CD4-positive, alpha-beta T cell (primary cell): ENCODE data around the gene ERVH48-1. TPM values are rescaled to one million over a fixed set of nuclear protein-coding genes. Genes with fewer than 3 reads are reported as not detected.
"Not testable (repeated sequence)": the region's sequence is repeated elsewhere in the genome, so short reads cannot be mapped to it uniquely, and the experiment has no call there.

ENCODE experiments used
- ATAC-seq: fragments of 200-7000 bp; cut with Tn5 transposase; one replicate; pipeline ENCODE4 v1.10.0; 2022; ENCODE audit warnings: mild to moderate bottlenecking; ENCODE audit not compliant: poor library complexity
- CTCF ChIA-PET: fragments of 350-600 bp; sonication (Branson Sonifier 250); formaldehyde crosslinking; loops from one replicate; lab custom pipeline; 2021; ENCODE audit warnings: antibody characterized with exemption, inconsistent platforms; lab: Charles Lee
- POLR2A ChIA-PET: fragments of 350-600 bp; sonication (Branson Sonifier 250); formaldehyde crosslinking; loops from one replicate; lab custom pipeline; 2021; ENCODE audit warnings: antibody characterized with exemption, inconsistent platforms; lab: Charles Lee
- DNase-seq, 14 experiments: peaks; one replicate each; pipeline ENCODE4 v3.0.0-alpha.2; 2013 to 2020; ENCODE audit warnings: mixed read lengths in 2 of 14
- H3K27ac ChIP-seq, 2 donors: one replicate each; pipeline versions ENCODE4 v1.5.1 to v1.7.0; 2013; ENCODE audit warnings: low read length in 2 of 2, low read depth in 1 of 2, mild to moderate bottlenecking in 1 of 2
- H3K27me3 ChIP-seq, 2 experiments: 1 replicate in 1 of 2; 2 replicates in 1 of 2; pipeline versions ENCODE4 v1.6.1 to v1.7.0; 2013; ENCODE audit warnings: low read length in 2 of 2, control low read depth in 1 of 2, mild to moderate bottlenecking in 1 of 2, moderate library complexity in 1 of 2; ENCODE audit not compliant: insufficient read depth in 2 of 2, control insufficient read depth in 1 of 2
- H3K36me3 ChIP-seq: one replicate; pipeline ENCODE4 v1.6.1; 2013; ENCODE audit warnings: low read length, control low read depth; ENCODE audit not compliant: insufficient read depth
- H3K4me1 ChIP-seq: one replicate; pipeline ENCODE4 v1.6.1; 2013; ENCODE audit warnings: low read length, control low read depth; ENCODE audit not compliant: insufficient read depth
- H3K4me3 ChIP-seq: one replicate; pipeline ENCODE4 v1.5.1; 2013; ENCODE audit warnings: mild to moderate bottlenecking, low read length, moderate library complexity
- H3K9me3 ChIP-seq, 2 experiments: 1 replicate in 1 of 2; 2 replicates in 1 of 2; pipeline versions ENCODE4 v1.6.1 to v1.7.0; 2013; ENCODE audit warnings: low read length in 2 of 2, mild to moderate bottlenecking in 2 of 2, control low read depth in 1 of 2, moderate library complexity in 1 of 2; ENCODE audit not compliant: control insufficient read depth in 1 of 2, insufficient read depth in 1 of 2
- H3K27ac Mint-ChIP-seq: one replicate; pipeline ENCODE4 v1.8.0; 2020; ENCODE audit warnings: mixed read lengths
- H3K27me3 Mint-ChIP-seq: one replicate; pipeline ENCODE4 v1.8.0; 2021; ENCODE audit warnings: mixed read lengths
- H3K36me3 Mint-ChIP-seq: one replicate; pipeline ENCODE4 v1.8.0; 2021; ENCODE audit warnings: low read depth, mixed read lengths
- H3K4me1 Mint-ChIP-seq: one replicate; pipeline ENCODE4 v1.8.0; 2021; ENCODE audit warnings: low read depth, mixed read lengths
- H3K4me3 Mint-ChIP-seq: one replicate; pipeline ENCODE4 v1.8.0; 2020; ENCODE audit warnings: mild to moderate bottlenecking, mixed read lengths
- H3K9me3 Mint-ChIP-seq: one replicate; pipeline ENCODE4 v1.8.0; 2020; ENCODE audit warnings: mixed read lengths
- intact Hi-C, 2 experiments: fragments of 100-400 bp; cut with DNase I in 1 of 2; cut with micrococcal nuclease in 1 of 2; formaldehyde crosslinking; loops; one replicate each; pipeline versions ENCODE4 v1.15.1 to v1.9.0; 2023 to 2025; cut with DNase I, micrococcal nuclease
- total RNA-seq, 174 experiments: library from RNA in 2 of 174; stranded (reverse) in 2 of 174; gene quantifications; one replicate each; pipeline ENCODE4 v1.2.3 and lab custom pipeline; 2021 to 2026
- TF ChIP-seq, protein P1 (sequence below): fragments of 200-600 bp; IDR thresholded peaks from one replicate; pipeline ENCODE4 v1.8.0; 2022; ENCODE audit warnings: antibody characterized with exemption, mild to moderate bottlenecking

The ERVH48-1 gene
- total RNA-seq, 2 experiments from 2014 or later: 1.1 to 1.4 TPM

DNA sequence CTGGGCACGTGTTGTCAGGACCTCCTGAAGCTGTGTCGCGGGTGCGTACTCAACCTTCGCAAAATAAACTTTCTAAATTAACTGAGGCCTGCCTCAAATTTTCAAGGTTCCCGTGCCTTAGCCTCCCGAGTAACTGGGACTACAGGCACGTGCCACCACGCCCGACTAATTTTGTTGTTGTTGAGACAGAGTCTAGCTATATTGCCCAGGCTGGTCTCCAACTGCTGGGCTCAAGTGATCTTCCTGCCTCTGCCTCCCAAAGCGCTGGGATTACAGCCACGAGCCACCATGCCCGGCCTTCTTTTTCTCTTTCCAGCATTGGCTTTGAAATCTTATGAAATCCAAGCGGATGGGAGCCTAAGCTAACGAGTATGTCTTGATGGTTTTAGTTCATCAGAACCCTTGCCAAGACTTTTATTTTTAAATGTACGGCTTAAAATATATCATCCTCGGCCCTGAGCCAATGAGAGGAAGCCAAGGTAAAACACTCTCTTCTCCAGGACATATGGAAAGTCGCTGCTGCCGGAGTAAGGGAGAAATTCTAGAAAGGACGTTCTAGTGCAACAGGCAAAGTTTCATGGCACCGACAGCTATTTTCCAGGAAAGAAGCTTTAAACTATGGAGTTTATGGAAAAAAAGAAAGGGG, 12.7 kb upstream of the ERVH48-1 start:
- H3K27ac Mint-ChIP-seq: no peak overlapping the region
- ChIA-PET CTCF (no interaction called here), POLR2A (no interaction called here)
- H3K27me3 ChIP-seq: no peaks in the 10 kb centered on the region
- TF ChIP-seq, protein P1, sequence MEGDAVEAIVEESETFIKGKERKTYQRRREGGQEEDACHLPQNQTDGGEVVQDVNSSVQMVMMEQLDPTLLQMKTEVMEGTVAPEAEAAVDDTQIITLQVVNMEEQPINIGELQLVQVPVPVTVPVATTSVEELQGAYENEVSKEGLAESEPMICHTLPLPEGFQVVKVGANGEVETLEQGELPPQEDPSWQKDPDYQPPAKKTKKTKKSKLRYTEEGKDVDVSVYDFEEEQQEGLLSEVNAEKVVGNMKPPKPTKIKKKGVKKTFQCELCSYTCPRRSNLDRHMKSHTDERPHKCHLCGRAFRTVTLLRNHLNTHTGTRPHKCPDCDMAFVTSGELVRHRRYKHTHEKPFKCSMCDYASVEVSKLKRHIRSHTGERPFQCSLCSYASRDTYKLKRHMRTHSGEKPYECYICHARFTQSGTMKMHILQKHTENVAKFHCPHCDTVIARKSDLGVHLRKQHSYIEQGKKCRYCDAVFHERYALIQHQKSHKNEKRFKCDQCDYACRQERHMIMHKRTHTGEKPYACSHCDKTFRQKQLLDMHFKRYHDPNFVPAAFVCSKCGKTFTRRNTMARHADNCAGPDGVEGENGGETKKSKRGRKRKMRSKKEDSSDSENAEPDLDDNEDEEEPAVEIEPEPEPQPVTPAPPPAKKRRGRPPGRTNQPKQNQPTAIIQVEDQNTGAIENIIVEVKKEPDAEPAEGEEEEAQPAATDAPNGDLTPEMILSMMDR: no peak
- no peaks in the 10 kb centered on the region for H3K9me3 Mint-ChIP-seq
- no peak overlapping the region for H3K4me3 Mint-ChIP-seq
- H3K36me3 Mint-ChIP-seq: no peaks in the 10 kb centered on the region
- H3K9me3 ChIP-seq: no peaks in the 10 kb centered on the region
- no peak overlapping the region for H3K4me3 ChIP-seq
- no peaks in the 10 kb centered on the region for H3K27me3 Mint-ChIP-seq
- H3K36me3 ChIP-seq: no peaks in the 10 kb centered on the region
- DNase-seq (no peak), ATAC-seq (no peak)
- H3K4me1 Mint-ChIP-seq: no peaks in the 10 kb centered on the region
- no peak overlapping the region for H3K27ac ChIP-seq
- no peaks in the 10 kb centered on the region for H3K4me1 ChIP-seq
- intact Hi-C loops: no loop called here

DNA sequence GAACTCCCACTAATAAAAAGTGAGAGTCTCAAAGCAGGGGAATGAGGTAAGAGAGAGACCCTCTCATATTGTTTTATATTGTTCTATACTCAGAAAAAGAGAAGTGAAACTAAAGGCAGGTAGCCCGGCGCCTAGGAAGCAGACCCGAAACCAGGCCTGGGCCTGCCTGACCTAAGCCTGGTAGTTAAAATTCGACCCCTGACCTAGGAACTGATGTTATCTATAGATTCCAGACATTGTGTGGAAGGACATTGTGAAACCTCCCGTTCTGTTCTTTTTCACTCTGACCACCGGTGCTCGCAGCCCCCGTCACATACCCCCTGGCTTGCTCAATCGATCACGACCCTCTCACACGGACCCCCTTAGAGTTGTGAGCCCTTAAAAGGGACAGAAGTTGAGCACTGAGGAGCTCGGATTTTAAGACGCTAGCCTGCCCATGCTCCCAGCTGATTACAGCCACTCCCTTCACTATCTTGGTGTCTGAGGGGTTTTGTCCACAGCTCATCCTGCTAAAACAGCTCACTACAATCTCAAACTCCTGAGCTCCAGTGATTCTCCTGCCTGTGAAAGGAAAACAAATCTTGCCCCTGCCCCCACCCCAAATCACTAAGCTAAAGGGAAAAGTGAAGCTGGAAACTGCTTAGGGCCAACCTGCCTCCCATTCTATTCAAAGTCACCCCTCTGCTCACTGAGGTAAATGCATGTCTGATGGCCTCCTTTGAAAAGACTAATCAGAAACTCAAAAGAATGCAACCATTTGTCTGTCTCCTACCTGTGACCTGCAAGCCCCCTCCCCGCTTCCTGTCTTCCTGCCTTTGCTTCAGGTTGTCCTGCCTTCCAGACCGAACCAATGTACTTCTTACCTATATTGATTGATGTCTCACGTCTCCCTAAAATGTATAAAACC, 11.9 kb upstream of the ERVH48-1 start:
- H3K9me3 ChIP-seq, H3K36me3 Mint-ChIP-seq, H3K27me3 ChIP-seq, H3K36me3 ChIP-seq, DNase-seq, intact Hi-C loops, H3K27me3 Mint-ChIP-seq, POLR2A ChIA-PET, H3K4me3 Mint-ChIP-seq, H3K27ac Mint-ChIP-seq, H3K4me1 Mint-ChIP-seq, H3K4me3 ChIP-seq, H3K4me1 ChIP-seq, CTCF ChIA-PET, H3K9me3 Mint-ChIP-seq, H3K27ac ChIP-seq, ATAC-seq: not testable (repeated sequence)

DNA sequence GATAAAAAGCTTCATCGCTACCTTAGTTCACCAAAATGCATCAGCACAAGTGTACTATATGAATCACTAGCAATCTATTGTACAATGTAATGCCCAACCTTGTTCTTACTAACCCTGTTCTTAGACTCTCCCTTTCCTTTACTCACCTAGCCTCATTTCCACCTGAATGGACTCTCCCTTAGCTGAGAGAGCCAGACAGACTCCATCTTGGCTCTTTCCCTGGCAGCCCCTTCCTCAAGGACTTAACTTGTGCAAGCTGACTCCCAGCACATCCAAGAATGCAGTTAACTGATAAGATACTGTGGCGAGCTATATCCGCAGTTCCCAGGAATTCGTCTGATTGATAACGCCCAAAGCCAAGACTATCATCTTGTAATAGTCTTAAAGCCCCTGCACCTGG, 10.9 kb upstream of the ERVH48-1 start:
- H3K27ac ChIP-seq, intact Hi-C loops, H3K27me3 Mint-ChIP-seq, POLR2A ChIA-PET, DNase-seq, H3K27me3 ChIP-seq, ATAC-seq, H3K9me3 ChIP-seq, H3K36me3 Mint-ChIP-seq, CTCF ChIA-PET, H3K4me3 ChIP-seq, H3K9me3 Mint-ChIP-seq, H3K4me1 Mint-ChIP-seq, H3K27ac Mint-ChIP-seq, H3K36me3 ChIP-seq, H3K4me1 ChIP-seq, H3K4me3 Mint-ChIP-seq: not testable (repeated sequence)

DNA sequence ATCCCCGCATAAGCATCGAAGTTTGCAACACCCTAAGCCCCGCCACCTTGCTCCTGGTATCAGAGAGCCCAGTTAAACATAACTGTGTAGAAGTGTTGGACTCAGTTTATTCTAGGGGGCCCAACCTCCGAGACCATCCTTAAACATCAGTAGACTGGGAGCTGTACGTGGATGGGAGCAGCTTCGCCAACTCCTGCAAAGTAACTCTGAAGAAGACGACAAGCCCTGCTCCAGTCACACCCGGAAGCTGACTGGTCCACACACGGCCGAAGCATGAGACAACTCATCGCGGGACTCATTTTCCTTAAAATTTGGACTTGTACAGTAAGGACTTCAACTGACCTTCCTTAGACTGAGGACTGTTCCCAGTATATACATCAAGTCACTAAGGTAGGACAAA, 8.5 kb upstream of the ERVH48-1 start:
- H3K36me3 Mint-ChIP-seq, DNase-seq, ATAC-seq, H3K27me3 ChIP-seq, H3K4me1 Mint-ChIP-seq, H3K4me3 ChIP-seq, H3K4me1 ChIP-seq, intact Hi-C loops, H3K27ac Mint-ChIP-seq, H3K27ac ChIP-seq, CTCF ChIA-PET, H3K4me3 Mint-ChIP-seq, H3K9me3 Mint-ChIP-seq, H3K36me3 ChIP-seq, H3K27me3 Mint-ChIP-seq, H3K9me3 ChIP-seq: not testable (repeated sequence)
- POLR2A ChIA-PET: interaction anchor here (0.6 kb wide), 1 partner anchor 13 kb away, joined by 3 read pairs; no protein-coding TSS in a partner anchor

DNA sequence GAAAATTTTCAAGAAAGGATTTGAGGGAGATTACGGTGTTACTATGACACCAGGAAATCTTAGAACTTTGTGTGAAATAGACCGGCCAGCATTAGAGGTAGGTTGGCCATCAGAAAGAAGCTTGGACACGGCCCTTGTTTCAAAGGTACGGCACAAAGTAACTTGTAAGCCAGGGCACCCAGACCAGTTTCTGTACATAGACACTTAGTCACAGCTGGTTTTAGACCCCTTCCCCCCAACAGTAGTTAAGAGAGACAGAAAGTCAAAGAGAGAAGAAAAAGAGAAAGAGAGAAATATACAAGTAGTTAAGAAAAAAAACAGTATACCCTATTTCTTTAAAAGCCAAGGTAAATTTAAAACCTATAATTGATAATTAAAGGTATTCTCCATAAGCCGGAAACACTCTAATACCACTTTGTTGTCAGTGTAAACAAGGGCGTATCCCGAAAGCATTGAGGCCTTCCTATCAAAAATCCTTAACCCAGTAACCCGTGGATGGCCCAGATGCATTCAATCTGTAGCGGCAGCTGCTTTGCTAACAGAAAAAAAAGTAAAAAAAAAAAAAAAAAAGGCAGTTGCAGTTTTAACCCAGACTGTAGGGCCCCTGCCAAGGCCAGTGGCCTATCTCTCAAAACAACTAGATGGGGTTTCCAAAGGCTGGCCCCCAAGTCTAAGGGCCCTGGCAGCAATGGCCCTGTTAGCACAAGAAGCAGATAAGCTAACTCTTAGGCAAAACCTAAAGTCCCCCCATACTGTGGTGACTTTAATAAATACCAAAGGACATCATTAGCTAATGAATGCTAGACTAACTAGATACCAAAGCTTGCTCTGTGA, 7.9 kb upstream of the ERVH48-1 start:
- H3K9me3 ChIP-seq, ATAC-seq, H3K27me3 ChIP-seq, intact Hi-C loops, H3K9me3 Mint-ChIP-seq, H3K4me1 ChIP-seq, H3K27ac ChIP-seq, H3K27ac Mint-ChIP-seq, H3K4me1 Mint-ChIP-seq, H3K27me3 Mint-ChIP-seq, H3K36me3 ChIP-seq, H3K36me3 Mint-ChIP-seq, H3K4me3 ChIP-seq, CTCF ChIA-PET, DNase-seq, H3K4me3 Mint-ChIP-seq: not testable (repeated sequence)
- POLR2A ChIA-PET: interaction anchor here (0.7 kb wide), 1 partner anchor 387 kb away, joined by 4 read pairs; no protein-coding TSS in a partner anchor
